CD14-positive monocyte (primary cell): ENCODE data around the gene OR51G2. TPM values are rescaled to one million over a fixed set of nuclear protein-coding genes. Genes with fewer than 3 reads are reported as not detected.

ENCODE experiments used
- DNase-seq, 3 donors: peaks; one replicate each; pipeline ENCODE4 v3.0.0-alpha.2; 2011 to 2022
- H2AFZ ChIP-seq: 2 replicates; pipeline ENCODE4 v1.6.0; 2012; ENCODE audit warnings: mild to moderate bottlenecking, low read depth, low read length, inconsistent platforms; ENCODE audit not compliant: insufficient read depth, poor library complexity, severe bottlenecking
- H3K27ac ChIP-seq, 2 donors: 1 replicate in 1 of 2; 2 replicates in 1 of 2; pipeline ENCODE4 v1.5.1; 2012 to 2013; ENCODE audit warnings: low read length in 2 of 2, control low read depth in 1 of 2, inconsistent platforms in 1 of 2, low read depth in 1 of 2, mild to moderate bottlenecking in 1 of 2
- H3K27me3 ChIP-seq, 2 donors: one replicate each; pipeline versions ENCODE4 v1.6.0 to v1.6.1; 2011 to 2013; ENCODE audit warnings: low read length in 2 of 2; ENCODE audit not compliant: control insufficient read depth in 2 of 2, insufficient read depth in 2 of 2
- H3K36me3 ChIP-seq, 2 donors: replicated peaks in 1 of 2; 1 replicate in 1 of 2; 2 replicates in 1 of 2; pipeline versions ENCODE4 v1.5.1 to v1.6.1; 2012 to 2013; ENCODE audit warnings: low read length in 2 of 2, control low read depth in 1 of 2, inconsistent platforms in 1 of 2, mild to moderate bottlenecking in 1 of 2; ENCODE audit not compliant: insufficient read depth in 2 of 2, control insufficient read depth in 1 of 2
- H3K4me1 ChIP-seq, 2 donors: 1 replicate in 1 of 2; 2 replicates in 1 of 2; pipeline versions ENCODE4 v1.5.1 to v1.6.1; 2012 to 2013; ENCODE audit warnings: low read length in 2 of 2, control low read depth in 1 of 2, inconsistent platforms in 1 of 2, mild to moderate bottlenecking in 1 of 2, moderate library complexity in 1 of 2; ENCODE audit not compliant: insufficient read depth in 2 of 2, control insufficient read depth in 1 of 2
- H3K4me2 ChIP-seq: replicated peaks from 2 replicates; pipeline ENCODE3; 2012; ENCODE audit warnings: low read length, moderate library complexity, mild to moderate bottlenecking; ENCODE audit not compliant: poor library complexity, severe bottlenecking; ENCODE audit errors: extremely low read depth
- H3K4me3 ChIP-seq, 3 experiments: fragments of 200-600 bp in 1 of 3; sonication (generic) in 1 of 3; replicated peaks in 1 of 3; 1 replicate in 2 of 3; 2 replicates in 1 of 3; pipeline ENCODE4 v1.5.1; 2011 to 2013; ENCODE audit warnings: low read length in 3 of 3, mild to moderate bottlenecking in 3 of 3, control low read depth in 2 of 3, low read depth in 2 of 3, inconsistent platforms in 1 of 3, moderate library complexity in 1 of 3
- H3K79me2 ChIP-seq: 2 replicates; pipeline ENCODE4 v1.6.0; 2012; ENCODE audit warnings: mild to moderate bottlenecking, control low read depth, inconsistent platforms, low read length, moderate library complexity; ENCODE audit not compliant: insufficient read depth
- H3K9ac ChIP-seq: 2 replicates; pipeline ENCODE4 v1.6.0; 2017; ENCODE audit warnings: low read length, mild to moderate bottlenecking; ENCODE audit not compliant: insufficient read depth, poor library complexity, severe bottlenecking
- H3K9me3 ChIP-seq, 2 donors: replicated peaks in 1 of 2; 1 replicate in 1 of 2; 2 replicates in 1 of 2; pipeline versions ENCODE4 v1.5.1 to v1.6.1; 2012 to 2013; ENCODE audit warnings: low read length in 2 of 2, control low read depth in 1 of 2; ENCODE audit not compliant: control insufficient read depth in 1 of 2, insufficient read depth in 1 of 2
- H4K20me1 ChIP-seq: 2 replicates; pipeline ENCODE4 v1.6.0; 2012; ENCODE audit warnings: mild to moderate bottlenecking, low read length, control low read depth, moderate library complexity; ENCODE audit not compliant: insufficient read depth
- H3K27ac Mint-ChIP-seq, 7 donors: one replicate each; pipeline ENCODE4 v1.8.0; 2020; ENCODE audit warnings: mild to moderate bottlenecking in 7 of 7, mixed read lengths in 7 of 7, moderate library complexity in 6 of 7, inconsistent platforms in 2 of 7
- H3K27me3 Mint-ChIP-seq, 3 donors: one replicate each; pipeline ENCODE4 v1.8.0; 2021 to 2022; ENCODE audit warnings: low read depth in 3 of 3, mild to moderate bottlenecking in 3 of 3, mixed read lengths in 3 of 3, moderate library complexity in 3 of 3, inconsistent platforms in 1 of 3
- H3K36me3 Mint-ChIP-seq, 2 donors: one replicate each; pipeline ENCODE4 v1.8.0; 2020; ENCODE audit warnings: mixed read lengths in 2 of 2, inconsistent platforms in 1 of 2, mild to moderate bottlenecking in 1 of 2
- H3K4me1 Mint-ChIP-seq: one replicate; pipeline ENCODE4 v1.8.0; 2020; ENCODE audit warnings: mild to moderate bottlenecking, mixed read lengths
- H3K4me3 Mint-ChIP-seq, 2 donors: one replicate each; pipeline ENCODE4 v1.8.0; 2020; ENCODE audit warnings: mild to moderate bottlenecking in 2 of 2, mixed read lengths in 2 of 2, moderate library complexity in 1 of 2
- H3K9me3 Mint-ChIP-seq, 7 donors: one replicate each; pipeline ENCODE4 v1.8.0; 2020 to 2022; ENCODE audit warnings: mixed read lengths in 7 of 7, mild to moderate bottlenecking in 6 of 7, moderate library complexity in 6 of 7, inconsistent platforms in 2 of 7
- CTCF ChIP-seq: fragments of 200-600 bp; IDR thresholded peaks from one replicate; pipeline ENCODE4 v1.8.0; 2022; ENCODE audit warnings: antibody characterized with exemption, mild to moderate bottlenecking
- WGBS: methylation state at CpG from one replicate; pipeline ENCODE4 v1.1.5; 2013; ENCODE audit warnings: missing lambda C conversion rate; ENCODE audit not compliant: insufficient coverage; 5-methylcytosine and 5-hydroxymethylcytosine counted together
- intact Hi-C, 2 donors: fragments of 100-400 bp; cut with micrococcal nuclease; formaldehyde crosslinking; loops; one replicate each; pipeline versions ENCODE4 v1.15.0 to v1.15.1; 2023
- polyA plus RNA-seq, 3 donors: library from polyadenylated mRNA; depleted of rRNA in 1 of 3; unstranded in 2 of 3; stranded (reverse) in 1 of 3; fragments of 300-500 nt in 2 of 3; fragments of >200 nt in 1 of 3; fragmentation: Illumina TruSeq in 2 of 3; gene quantifications; 1 replicate in 2 of 3; 2 replicates in 1 of 3; pipeline ENCODE4 v1.2.3, GENCODE V29; 2012 to 2021

The OR51G2 gene
- polyA plus RNA-seq, 3 donors, result not detected

DNA sequence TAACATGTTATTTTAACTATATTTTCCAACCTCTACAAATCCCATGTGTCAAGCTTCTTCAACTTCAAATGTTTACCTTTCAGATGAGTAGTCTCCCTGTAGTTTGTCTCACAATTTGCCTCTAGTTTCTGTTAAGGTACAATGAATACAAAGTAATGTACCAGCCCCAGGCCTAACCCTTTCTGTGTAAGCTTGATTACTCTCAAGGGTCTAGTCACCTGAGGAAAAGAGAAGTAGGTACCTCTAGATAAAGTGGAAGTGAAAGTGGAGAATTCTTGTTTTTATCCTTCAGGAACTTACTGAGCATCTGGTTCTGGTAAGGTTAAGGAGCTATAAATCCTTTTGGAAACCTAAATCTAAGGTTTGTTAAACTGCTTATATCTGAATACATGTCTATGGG lies 15.7 kb downstream of the OR51G2 start, which contains the start of gene OR51A7:
TSS of gene OR51A7 (plus strand) at position 300 of the 400 bp plus-strand sequence. CDS start 3,587 bp downstream, outside the sequence.
- Histone ChIP-seq H4K20me1 (no peaks in the 10 kb centered on the region), H3K27me3 (no peaks in the 10 kb centered on the region), H3K27ac (no peak within 1 kb of the TSS), H3K4me2 (no peak within 1 kb of the TSS), H3K79me2 (no peaks in the 10 kb centered on the region), H3K36me3 (no peaks in the 10 kb centered on the region), H3K9me3 (no peaks in the 10 kb centered on the region), H3K9ac (no peak within 1 kb of the TSS), H3K4me3 (no peak within 1 kb of the TSS), H2AFZ (no peak within 1 kb of the TSS), H3K4me1 (no peaks in the 10 kb centered on the region)
- H3K4me1 Mint-ChIP-seq, result no peaks in the 10 kb centered on the region
- peaks cover 0 to 3% (median 0%) of the 10 kb centered on the region in 7 donors for H3K9me3 Mint-ChIP-seq
- TF ChIP-seq CTCF, result no peak
- no peak for DNase-seq
- intact Hi-C loops, result no loop called here
- H3K27me3 Mint-ChIP-seq, result no peaks in the 10 kb centered on the region
- H3K36me3 Mint-ChIP-seq, result no peaks in the 10 kb centered on the region
- no peak within 1 kb of the TSS for H3K27ac Mint-ChIP-seq
- H3K4me3 Mint-ChIP-seq, result no peak within 1 kb of the TSS

GRCh38 chr11:4891996-4892640 lies 27.0 kb downstream of the OR51G2 start:
- Histone ChIP-seq H4K20me1 (no peaks in the 10 kb centered on the region), H3K79me2 (no peaks in the 10 kb centered on the region), H3K27me3 (no peaks in the 10 kb centered on the region), H2AFZ (no peak overlapping the region), H3K9ac (no peak overlapping the region), H3K4me2 (no peak overlapping the region), H3K9me3 (no peaks in the 10 kb centered on the region), H3K4me3 (no peak overlapping the region), H3K4me1 (no peaks in the 10 kb centered on the region), H3K27ac (no peak overlapping the region), H3K36me3 (no peaks in the 10 kb centered on the region)
- H3K27ac Mint-ChIP-seq, result no peak overlapping the region
- TF ChIP-seq CTCF, result no peak
- intact Hi-C loops, result no loop called here
- no peak overlapping the region for H3K4me3 Mint-ChIP-seq
- peaks cover 0 to 7% (median 0%) of the 10 kb centered on the region in 7 donors for H3K9me3 Mint-ChIP-seq
- WGBS, result no CpG with 5 or more reads among the region's 1 CpG
- H3K4me1 Mint-ChIP-seq, result no peaks in the 10 kb centered on the region
- no peaks in the 10 kb centered on the region for H3K36me3 Mint-ChIP-seq
- no peak for DNase-seq
- peaks cover 0 to 2% (median 0%) of the 10 kb centered on the region in 3 donors for H3K27me3 Mint-ChIP-seq
